ENCODE measurements around the gene UPF2.

DNA sequence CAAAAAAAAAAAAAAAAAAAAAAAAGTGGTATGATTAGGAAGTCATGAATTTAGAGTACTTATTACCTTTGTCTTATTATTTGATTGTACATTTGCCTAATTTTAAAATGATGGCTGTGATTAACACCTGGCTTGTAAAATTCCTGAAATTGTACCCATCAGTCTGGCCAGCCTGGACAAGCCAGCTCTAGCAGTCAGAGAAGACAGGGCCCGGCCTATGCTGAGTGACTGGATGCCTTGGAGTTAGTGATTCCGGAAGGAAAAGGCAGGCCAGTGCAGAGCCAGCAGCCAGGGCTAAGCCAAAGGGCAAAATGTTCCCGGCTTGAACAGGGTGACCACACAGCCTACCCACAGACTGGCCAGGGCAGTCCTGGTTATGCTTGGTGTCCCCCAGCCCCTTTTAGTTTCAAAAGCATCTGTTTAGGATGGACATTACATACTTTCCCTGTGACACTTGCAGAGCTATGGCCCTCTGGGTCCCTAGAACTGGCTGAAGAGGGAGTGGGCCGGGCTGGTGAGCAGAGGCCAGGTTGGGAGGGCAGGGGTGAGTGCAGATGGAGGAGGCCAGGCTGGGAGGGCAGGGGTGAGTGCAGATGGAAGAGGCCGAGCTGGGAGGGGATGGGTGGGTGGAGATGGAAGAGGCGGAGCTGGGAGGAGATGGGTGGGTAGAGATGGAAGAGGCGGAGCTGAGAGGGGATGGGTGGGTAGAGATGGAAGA is 157.7 kb downstream of the UPF2 start:
- TF ChIP-seq CTCF (CRISPR knock-in tag; IDR thresholded peaks at IDR 0.05) = no peak
- TF ChIP-seq MBD4 (IDR thresholded peaks at IDR 0.05; ENCODE audit: borderline replicate concordance, low read length) = no peak
- no peak for TF ChIP-seq ESRRA (CRISPR knock-in tag; IDR thresholded peaks at IDR 0.05; ENCODE audit: low read depth)
